ENCODE measurements around the gene OSM.

DNA sequence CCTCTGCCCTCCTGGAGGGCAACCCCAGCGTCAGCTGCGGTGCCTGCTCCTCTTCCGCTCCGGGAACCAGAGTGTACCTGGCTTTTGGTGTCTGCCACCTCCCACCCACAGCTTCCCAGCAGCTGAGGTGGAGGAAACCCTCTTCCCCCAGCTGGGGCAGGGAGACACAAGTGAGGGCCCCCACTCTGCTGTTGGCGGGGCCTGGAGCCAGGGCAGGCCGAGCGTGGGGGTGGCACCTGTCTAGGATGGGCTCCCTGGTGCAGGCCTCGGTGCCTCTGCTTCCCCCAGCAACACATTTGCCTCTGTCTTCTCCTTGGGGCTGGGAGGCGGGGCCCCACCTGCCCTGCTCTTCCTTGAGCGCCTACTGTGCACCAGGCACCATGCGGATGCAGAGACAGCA, 6.4 kb downstream of the OSM start:
- TF ChIP-seq, protein P1, sequence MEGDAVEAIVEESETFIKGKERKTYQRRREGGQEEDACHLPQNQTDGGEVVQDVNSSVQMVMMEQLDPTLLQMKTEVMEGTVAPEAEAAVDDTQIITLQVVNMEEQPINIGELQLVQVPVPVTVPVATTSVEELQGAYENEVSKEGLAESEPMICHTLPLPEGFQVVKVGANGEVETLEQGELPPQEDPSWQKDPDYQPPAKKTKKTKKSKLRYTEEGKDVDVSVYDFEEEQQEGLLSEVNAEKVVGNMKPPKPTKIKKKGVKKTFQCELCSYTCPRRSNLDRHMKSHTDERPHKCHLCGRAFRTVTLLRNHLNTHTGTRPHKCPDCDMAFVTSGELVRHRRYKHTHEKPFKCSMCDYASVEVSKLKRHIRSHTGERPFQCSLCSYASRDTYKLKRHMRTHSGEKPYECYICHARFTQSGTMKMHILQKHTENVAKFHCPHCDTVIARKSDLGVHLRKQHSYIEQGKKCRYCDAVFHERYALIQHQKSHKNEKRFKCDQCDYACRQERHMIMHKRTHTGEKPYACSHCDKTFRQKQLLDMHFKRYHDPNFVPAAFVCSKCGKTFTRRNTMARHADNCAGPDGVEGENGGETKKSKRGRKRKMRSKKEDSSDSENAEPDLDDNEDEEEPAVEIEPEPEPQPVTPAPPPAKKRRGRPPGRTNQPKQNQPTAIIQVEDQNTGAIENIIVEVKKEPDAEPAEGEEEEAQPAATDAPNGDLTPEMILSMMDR (IDR thresholded peaks at IDR 0.05) = no peak
- TF ChIP-seq EP300 (IDR thresholded peaks at IDR 0.05) = no peak
- no peak for TF ChIP-seq POLR2A (IDR thresholded peaks at IDR 0.05)

Data from sigmoid colon (tissue), 4 donors.